GM06990 (cell line): Measurements from ENCODE around the gene PDXDC1.
"Not testable (repeated sequence)": the region's sequence is repeated elsewhere in the genome, so short reads cannot be mapped to it uniquely, and the experiment has no call there.

ENCODE experiments used
- DNase-seq: peaks from one replicate; pipeline ENCODE4 v3.0.0-alpha.2; 2011; ENCODE audit not compliant: insufficient read length; ENCODE audit errors: extremely low read depth
- H3K27me3 ChIP-seq: replicated peaks from 2 replicates; pipeline ENCODE4 v1.6.0; 2011; ENCODE audit warnings: low read length; ENCODE audit not compliant: control insufficient read depth, insufficient read depth
- H3K36me3 ChIP-seq: 2 replicates; pipeline ENCODE4 v1.5.1; 2011; ENCODE audit warnings: low read length; ENCODE audit not compliant: control insufficient read depth, insufficient read depth
- H3K4me3 ChIP-seq: replicated peaks from 2 replicates; pipeline ENCODE4 v1.5.1; 2011; ENCODE audit warnings: low read depth, mild to moderate bottlenecking, control low read depth, low read length

Gene PDXDC1

DNA sequence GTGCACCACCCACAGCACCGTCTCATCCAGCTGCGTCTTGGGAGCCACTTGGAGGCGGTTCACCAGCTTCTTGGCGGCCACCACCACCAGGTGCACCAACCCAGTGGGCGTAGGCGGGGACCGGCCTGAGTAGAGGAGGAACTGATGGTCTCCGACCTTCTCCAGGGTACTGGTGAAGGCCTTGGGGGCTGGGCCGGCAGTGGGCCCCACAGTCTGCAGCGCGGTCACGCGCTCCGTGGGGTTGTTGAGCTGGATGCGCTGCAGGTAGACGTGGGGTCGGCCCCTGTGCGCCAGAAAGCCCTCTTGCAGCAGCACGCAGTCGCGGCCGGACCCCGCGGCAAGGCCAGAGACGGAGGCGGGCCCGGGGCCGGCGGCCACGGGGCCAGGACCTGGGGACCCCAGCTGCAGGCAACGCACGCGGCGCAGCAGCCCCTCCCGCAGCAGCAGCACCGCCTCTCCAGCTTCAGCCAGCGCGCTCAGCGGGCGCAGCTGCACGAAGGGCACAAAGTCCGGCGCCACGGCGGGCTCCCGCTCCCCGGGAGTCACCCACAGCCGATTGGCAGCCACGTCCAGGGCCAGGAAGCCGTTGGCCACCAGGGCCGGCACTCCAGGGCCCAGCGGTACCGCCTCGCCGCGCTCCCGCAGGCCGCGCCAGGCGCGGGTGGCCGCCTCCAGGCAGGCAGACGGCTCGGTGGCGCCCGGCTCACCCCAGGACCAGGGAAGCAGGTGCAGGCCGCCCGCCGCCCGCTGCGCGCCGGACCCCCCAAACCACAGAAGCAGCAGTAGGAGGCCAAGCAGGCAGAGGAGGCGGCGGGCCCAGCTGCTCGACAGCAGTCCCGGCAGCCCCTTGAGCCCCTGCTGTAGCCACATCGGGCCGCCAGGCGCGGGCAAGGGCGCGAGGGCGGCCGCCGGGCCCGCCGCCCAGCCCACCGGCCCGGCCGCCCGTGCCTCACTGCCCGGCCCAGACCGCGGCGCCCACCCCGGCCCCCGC, 14.8 kb downstream of the PDXDC1 start:
- not testable (repeated sequence) for DNase-seq, H3K27me3 ChIP-seq, H3K4me3 ChIP-seq, H3K36me3 ChIP-seq

DNA sequence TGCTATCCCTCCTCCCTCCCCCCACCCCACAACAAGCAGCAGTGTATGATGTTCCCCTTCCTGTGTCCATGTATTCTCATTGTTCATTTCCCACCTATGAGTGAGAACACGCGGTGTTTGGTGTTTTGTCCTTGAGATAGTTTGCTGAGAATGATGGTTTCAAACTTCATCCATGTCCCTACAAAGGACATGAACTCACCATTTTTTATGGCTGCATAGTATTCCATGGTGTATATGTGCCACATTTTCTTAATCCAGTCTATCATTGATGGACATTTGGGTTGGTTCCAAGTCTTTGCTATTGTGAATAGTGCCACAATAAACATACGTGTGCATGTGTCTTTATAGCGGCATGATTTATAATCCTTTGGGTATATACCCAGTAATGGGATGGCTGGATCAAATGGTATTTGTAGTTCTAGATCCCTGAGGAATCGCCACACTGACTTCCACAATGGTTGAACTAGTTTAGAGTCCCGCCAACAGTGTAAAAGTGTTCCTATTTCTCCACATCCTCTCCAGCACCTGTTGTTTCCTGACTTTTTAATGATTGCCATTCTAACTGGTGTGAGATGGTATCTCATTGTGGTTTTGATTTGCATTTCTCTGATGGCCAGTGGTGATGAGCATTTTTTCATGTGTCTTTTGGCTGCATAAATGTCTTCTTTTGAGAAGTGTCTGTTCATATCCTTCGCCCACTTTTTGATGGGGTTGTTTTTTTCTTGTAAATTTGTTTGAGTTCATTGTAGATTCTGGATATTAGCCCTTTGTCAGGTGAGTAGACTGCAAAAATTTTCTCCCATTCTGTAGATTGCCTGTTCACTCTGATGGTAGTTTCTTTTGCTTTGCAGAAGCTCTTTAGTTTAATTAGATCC, 18.7 kb downstream of the PDXDC1 start:
- not testable (repeated sequence) for H3K27me3 ChIP-seq, H3K36me3 ChIP-seq, DNase-seq, H3K4me3 ChIP-seq

DNA sequence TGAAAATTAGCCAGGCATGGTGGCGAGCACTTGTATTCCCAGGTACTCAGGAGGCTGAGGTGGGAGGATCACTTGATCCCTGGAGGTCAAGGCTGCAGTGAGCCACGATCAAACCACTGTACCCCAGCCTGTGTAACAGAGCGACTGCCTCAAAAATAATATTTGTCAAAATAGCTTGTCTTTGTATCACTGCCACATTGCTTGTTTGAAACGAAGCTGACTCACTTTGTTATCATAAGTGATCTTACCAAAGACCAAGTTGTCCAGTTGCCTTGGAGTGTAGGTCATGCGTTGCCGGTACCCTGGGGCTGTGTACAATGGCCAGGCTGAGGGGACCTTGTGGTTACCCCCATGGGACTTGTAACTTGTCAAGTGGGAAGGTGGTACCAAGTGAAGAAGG, 21.9 kb downstream of the PDXDC1 start:
- not testable (repeated sequence) for H3K36me3 ChIP-seq, DNase-seq, H3K4me3 ChIP-seq

DNA sequence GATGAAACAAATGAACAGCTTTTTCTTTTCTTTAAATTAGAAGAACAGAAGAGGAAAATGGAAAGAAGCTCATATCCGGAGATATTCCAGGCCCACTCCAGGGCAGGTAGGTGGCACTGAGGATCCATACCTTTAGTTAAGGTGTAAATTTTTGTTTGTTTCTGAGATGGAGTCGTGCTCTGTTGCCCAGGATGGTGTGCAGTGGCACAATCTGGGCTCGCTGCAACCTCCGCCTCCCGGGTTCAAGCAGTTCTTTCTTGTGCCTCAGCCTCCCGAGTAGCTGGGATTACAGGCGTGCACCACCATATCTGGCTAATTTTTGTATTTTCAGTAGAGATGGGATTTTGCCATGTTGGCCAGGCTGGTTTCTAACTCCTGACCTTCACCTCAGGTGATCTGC, 23.5 kb downstream of the PDXDC1 start:
- not testable (repeated sequence) for H3K4me3 ChIP-seq

More for the DNA sequence above, 21.9 kb downstream of the PDXDC1 start:
- H3K27me3 ChIP-seq = not testable (repeated sequence)

DNA sequence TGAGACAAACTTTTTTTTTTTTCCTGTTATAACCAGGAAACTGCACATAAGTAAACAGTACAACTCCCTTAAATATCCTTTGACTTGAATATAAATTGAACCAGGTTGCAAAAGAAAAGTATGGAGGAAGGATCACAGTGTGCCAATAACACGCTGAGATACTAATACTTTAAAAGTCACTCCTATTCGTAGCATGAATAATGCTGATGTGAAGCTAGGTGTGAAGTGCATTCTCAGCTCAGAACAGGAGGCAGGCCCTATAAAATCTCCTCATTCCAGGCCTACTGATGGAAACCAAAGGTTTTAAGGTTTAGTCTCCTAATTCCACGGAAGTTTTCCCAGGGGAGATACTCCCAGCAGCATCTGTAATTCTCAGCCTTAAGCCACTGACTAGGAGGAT, 25.0 kb downstream of the PDXDC1 start:
- H3K36me3 ChIP-seq, H3K4me3 ChIP-seq, DNase-seq, H3K27me3 ChIP-seq: not testable (repeated sequence)

More for the DNA sequence above, 23.5 kb downstream of the PDXDC1 start:
- DNase-seq, H3K36me3 ChIP-seq, H3K27me3 ChIP-seq: not testable (repeated sequence)

DNA sequence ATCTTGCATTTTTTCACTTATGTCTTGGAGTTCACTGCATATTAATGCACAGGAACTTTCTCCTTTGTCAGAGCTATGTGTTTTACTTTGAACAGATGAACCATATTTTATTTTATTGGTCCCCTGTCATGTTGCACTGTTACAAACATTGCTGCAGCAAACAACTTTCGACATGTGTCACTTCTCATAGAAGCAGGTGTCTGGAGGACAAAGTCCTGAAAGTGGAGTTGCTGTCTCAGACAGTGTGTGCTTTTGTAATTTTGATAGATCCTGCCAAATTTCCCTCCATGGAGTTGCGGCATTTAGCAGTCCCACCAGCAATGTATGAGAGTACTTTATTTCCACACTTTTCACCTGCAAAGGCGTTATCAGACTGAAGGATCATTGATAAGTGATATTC, 27.6 kb downstream of the PDXDC1 start:
- not testable (repeated sequence) for H3K4me3 ChIP-seq, DNase-seq, H3K27me3 ChIP-seq
- H3K36me3 ChIP-seq = peaks cover 10% of the 10 kb centered on the region

DNA sequence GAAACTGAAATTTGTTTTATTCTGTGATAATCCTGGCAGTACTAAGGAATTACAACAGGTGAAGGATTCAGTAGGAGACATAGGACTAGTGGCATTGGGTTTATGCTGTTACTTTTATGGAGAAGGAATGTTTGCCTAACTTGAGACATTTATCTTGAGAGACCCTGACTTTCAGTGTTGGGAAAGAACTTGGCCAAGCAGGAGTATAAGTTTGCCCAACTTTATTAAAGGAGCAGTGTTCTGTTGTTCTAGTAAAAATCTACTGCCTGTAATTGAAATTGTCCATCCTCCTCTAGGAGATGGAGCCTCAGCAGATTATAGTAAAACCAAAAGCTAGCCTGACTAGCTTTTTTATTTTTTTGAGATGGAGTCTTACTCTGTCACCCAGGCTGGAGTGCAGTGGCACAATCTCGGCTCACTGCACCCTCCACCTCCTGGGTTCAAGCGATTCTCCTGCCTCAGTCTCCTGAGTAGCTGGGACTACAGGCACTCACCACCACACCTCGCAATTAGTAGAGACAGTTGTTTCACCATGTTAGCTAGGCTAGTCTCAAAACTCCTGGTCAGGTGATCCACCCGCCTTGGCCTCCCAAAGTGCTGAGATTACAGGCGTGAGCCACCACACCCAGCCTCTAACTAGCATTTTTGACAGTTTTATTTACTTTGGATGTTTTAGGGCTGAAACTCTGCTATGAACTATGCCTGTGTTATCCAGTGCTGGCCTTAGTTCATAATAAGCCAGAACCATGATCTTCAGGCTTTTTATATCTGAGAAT, 30.7 kb downstream of the PDXDC1 start:
- DNase-seq, H3K4me3 ChIP-seq, H3K36me3 ChIP-seq, H3K27me3 ChIP-seq: not testable (repeated sequence)

DNA sequence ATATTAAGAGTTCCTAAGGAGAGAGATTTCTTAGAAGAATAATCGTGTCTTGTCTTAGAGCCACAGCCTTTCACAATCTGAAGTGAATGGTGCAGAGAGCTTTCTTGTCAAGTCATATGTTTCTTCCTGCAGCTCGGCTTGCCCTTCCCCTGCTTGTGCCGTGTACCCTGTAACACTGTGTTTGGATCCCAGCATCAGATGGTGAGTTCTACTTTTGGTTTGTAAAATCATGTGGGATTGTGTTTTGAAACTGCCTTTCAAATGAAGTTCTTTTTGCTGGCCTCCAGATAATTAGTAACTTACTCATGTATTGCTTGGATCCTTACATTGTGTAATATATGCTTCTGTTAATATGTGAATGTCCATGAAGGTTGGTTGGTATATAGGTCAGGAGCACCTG, 33.8 kb downstream of the PDXDC1 start:
- not testable (repeated sequence) for DNase-seq, H3K36me3 ChIP-seq, H3K27me3 ChIP-seq, H3K4me3 ChIP-seq

DNA sequence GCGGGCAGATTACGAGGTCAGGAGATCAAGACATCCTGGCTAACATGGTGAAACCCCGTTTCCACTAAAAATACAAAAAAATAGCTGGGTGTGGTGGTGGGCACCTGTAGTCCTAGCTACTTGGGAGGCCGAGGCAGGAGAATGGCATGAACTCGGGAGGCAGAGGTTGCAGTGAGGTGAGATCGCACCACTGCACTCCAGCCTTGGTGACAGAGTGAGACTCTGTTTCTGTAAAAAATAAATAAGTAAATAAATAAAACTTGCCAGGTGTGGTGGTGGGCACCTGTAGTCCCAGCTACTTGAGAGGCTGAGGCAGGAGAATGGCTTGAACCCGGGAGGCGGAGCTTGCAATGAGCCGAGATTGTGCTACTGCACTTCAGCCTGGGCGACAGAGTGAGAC, 38.1 kb downstream of the PDXDC1 start:
- not testable (repeated sequence) for H3K36me3 ChIP-seq, DNase-seq, H3K4me3 ChIP-seq, H3K27me3 ChIP-seq

DNA sequence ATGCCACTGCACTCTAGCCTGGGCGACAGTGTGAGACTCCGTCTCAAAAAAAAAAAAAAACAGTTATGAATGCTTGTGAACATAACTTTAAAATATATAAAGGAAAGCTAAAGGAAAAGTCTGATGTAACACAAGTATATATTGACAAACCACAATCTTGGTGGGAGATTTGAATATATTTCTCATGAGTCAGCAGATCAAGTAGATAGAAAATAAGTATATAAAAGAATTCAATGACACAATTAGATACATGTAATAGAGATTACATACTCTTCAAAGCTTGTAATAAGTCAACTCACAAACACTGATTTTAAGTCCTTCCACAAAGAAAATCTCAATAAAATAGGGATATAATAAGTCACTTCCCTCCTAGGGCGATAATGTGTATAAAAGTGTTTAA, 40.8 kb downstream of the PDXDC1 start:
- H3K36me3 ChIP-seq, DNase-seq, H3K27me3 ChIP-seq, H3K4me3 ChIP-seq: not testable (repeated sequence)

DNA sequence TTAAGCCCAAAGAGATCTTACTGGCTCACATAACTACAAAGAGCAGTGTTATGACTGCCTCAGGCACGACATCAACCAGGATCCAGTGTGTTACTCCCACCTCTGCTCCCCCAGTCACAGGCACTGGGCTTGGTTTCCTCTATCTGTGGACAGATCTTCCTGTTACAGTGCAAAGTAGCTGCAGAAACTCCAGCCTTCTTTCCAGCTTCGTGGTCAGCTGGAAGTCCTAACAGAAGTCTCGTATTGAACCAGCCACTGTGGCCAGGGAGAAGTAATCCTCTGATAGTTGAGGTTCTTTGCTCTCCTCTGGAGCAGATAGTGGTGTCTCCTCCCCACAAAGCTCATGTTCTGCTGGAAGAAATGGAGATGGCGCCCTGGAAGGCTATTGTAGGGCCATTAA, 41.5 kb downstream of the PDXDC1 start:
- H3K4me3 ChIP-seq, DNase-seq, H3K36me3 ChIP-seq, H3K27me3 ChIP-seq: not testable (repeated sequence)

DNA sequence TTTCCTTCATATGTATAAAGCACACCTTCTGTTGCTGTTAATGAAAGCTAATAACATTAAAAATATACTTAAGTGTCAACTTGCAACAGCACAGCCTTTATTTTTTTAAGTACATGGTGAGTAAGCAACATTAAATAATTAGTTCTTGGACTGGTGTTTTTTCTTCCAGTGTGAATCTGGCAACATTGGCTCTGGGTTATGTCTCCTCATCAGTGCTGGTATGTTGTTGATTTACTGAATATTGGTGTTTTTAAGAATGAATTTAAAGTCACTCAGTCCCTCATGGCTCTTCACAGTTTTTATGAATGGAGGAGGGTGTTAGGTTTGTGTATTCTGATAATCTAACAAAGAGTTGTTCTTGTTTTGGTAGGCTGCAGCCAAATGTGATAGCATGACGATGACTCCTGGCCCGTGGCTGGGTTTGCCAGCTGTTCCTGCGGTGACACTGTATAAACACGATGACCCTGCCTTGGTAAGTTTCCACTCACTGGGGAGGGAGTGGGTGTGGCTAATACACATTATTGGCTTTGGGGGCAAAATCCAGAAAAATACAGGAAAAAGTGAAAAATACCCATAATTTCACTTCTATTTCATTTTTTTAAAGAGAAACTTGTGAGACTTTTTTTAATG, 42.2 kb downstream of the PDXDC1 start:
- DNase-seq, H3K4me3 ChIP-seq, H3K27me3 ChIP-seq: not testable (repeated sequence)
- peaks cover 10% of the 10 kb centered on the region for H3K36me3 ChIP-seq

DNA sequence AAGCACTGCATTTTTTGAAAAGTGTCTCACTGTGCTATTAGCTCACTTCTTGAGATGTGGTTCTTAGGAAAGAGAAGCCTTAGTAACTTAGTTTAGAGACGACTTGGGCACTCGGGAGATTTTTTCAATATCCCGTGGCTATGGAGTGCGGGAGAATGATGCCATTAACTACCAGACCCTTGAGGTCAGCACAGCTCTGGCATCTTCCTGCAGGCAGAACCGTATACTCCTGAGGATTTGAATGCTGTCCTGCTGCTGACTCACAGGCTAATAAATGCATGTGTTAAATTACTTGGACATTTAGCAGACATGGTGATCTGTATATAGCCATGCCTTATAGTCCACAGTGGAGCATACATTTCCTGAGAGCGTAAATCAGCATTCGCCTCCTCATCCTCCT, 46.6 kb downstream of the PDXDC1 start:
- not testable (repeated sequence) for H3K36me3 ChIP-seq, DNase-seq, H3K27me3 ChIP-seq, H3K4me3 ChIP-seq
